ENCODE results near the gene UBE2V1.
"Not testable (repeated sequence)": the region's sequence is repeated elsewhere in the genome, so short reads cannot be mapped to it uniquely, and the experiment has no call there.

The UBE2V1 gene

DNA sequence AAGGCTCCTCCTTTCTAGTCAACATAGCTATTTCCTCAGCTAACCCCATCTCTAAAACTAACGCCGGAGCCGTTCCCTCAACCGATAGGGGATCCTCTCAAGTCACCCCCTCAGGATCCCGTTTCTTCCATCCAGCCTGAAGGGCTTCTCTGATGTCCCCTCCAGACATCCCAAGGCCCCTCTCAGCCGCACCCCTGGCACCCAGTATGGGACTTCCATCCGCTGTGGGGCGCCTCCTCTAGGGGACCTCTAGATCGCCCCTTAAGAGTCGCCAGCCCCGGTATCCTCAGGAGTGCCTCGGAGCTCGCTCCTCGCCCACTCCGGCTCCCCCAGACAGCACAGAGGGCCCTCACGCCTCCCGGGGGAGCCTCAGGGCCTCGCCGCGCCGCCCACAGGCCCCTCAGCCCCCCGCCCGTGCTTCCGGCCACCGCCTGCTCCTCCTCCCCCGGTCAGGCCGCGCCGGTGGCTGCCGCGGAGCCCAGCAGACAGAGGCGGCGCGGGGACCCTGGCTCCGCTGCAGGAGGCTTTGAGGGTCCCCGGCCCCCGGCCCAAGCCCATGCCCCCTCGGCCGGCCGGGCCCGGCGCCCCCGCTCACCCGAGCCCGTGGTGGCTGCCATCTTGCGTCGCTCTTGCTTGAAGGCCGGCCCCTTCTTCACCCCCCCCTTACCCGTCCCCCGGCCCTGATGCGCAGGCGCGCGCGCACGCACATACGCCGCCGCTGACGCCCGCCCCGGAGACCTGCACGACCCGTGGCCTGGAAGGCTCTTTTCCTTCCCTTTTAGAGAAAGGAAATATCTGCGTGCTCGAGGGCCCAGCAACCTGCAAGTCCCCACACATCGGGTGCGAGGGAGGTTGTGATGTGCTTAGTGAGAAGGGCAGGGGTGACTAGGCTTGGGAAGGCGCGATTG is at the start of gene UBE2V1:
Gene UBE2V1, minus strand, starts transcription at position 639 of the 908 bp plus-strand sequence. Its CDS starts 22 bp downstream, at position 617.
- DNase-seq, result peak; percentile 57

DNA sequence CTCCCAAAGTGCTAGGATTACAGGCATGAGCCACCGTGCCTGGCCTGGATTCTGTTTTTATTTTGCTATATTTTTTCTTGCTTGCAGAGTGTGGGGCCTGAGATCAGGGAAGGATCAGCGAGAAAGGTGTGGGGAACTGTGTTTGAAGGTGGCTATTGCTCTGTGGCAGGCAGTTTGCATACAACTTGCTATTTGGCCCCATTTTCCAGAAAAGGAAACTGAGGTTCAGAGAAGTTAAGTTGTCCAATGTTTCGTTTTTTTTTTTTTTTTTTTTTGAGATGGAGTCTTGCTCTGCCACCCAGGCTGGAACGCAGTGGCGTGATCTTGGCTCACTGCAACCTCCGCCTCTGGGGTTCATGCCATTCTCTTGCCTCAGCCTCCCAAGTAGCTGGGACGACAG is 48.5 kb upstream of the UBE2V1 start:
- not testable (repeated sequence) for DNase-seq

DNA sequence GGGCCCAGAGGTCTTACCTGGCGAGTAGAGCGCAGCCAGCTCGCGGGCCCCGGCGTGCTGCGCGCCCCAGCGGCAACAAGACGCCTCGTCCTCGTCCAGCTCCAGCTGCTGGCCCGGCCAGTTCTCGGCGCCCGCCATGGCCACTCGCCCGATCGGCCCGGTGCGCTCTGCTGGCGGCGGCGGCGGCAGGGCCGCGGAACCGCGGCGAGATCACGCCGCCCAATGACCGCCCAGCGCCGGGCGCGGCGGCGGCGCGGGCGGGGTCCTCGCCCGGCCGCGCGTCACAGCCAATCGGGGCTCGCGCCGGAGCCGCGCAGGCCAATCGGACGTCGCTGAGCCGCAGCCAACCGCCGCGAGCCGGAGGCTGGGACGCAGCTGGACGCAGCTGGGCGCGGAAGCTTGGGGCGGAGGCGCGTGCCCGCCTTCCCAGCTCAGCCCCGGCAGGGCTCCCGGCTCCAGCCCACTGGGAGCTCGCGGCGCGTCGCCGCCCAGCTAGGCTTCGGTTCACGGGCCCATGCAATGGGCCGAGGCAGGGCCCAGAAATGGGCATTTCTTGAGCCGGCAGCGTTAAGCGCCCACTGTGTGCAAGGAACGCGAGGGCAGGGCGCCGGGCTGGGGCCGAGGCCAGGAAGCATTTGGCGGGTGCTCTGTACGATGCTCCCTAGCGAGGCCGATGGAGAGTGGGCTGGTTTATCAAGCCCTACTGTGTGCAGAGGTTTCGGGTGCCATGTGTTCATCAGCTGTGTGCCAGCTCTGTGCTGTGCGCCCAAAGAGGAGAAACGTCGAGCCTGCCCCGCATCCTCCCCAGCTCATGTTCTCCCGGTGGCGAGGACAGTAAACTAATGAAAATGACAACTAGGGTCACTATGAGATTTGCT is 40.8 kb upstream of the UBE2V1 start, which contains the start of gene PEDS1:
Gene PEDS1, minus strand, starts transcription at position 224 of the 878 bp plus-strand sequence. Its CDS starts 86 bp downstream, at position 138.
- DNase-seq, result peak; percentile 93

DNA sequence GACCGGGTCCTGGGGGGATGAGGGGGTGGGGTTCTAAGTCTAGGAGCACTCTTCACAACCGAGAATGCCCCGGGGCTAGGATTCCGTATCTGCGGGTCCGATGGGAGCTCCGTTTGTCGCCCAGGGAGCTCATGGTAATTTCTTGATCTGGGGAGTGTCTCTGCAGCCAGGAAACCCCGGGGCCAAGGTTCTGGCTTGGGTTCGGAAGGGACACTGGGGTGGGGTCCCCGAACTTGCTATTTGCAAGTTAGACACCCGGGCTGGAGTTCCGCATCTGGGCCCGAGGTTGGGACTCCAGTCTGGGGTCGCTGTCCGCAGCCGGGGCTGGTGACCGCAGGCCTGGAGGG is 40.2 kb upstream of the UBE2V1 start:
- DNase-seq, result no peak

DNA sequence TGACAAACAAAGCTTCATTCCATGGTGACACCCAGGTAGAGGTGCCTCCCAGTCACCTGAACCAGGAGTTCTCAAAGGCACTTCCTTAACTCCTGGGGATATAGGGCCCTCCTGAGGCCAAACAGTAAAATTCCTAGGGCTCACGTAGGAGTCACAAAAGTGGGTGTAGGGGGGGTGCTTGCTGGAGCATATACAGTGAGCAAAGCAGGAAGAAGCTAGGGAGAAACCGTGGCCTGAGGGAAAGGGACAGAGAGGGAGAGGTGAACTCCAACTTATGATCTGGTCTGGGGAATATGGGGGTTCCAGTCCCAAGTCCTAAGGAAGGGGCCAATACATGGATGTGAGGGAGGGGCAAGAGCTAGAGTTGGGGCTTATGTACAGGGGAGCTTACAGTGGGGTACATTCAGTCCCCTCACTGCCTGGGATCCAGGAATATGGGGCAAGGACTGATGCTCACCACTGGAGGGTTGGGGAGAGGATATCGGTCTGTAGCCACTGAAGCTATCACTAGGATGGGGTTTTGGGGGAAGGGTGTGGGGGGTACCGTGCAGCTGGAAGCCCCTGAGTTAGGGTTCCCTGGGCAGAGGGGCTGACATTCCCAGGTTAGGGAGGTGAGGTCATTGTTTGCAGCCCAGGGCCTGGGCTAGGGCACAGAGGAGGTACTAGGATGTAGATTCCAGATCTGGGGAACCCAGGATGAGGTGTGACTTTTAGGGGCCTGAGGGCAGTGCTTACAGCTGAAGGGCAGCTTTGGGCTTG is 39.6 kb upstream of the UBE2V1 start:
- no peak for DNase-seq

DNA sequence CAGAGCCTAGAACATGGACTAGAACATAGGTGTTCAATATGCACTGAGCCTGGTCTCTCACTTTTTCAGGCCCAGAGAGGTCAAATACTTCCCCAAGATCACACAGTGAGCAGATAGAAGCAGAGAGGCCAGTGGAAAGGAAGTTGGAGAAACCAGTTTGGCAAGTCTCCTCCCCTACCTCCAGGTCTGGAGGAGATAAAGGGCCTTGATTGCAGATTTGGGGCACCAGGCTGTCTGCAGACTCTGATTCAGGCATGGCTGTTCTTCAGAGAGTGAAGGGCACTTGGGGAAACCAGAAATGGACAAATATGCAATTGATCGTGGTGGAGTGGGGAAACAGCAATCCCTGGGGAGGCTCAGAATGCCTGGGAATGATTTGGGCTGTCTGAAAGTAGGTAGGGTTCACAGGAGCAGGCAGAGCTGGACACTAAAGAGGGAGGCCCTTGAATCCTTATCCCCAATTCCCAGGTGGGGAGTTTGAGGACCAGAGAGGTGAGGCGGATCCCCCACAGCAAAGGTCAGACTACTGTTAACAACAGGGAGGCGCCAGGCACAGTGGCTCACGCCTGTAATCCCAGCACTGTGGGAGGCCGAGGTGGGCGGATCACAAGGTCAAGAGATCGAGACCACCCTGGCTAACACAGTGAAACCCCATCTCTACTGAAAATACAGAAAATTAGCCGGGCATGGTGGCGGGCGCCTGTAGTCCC is 38.2 kb upstream of the UBE2V1 start:
- no peak for DNase-seq

DNA sequence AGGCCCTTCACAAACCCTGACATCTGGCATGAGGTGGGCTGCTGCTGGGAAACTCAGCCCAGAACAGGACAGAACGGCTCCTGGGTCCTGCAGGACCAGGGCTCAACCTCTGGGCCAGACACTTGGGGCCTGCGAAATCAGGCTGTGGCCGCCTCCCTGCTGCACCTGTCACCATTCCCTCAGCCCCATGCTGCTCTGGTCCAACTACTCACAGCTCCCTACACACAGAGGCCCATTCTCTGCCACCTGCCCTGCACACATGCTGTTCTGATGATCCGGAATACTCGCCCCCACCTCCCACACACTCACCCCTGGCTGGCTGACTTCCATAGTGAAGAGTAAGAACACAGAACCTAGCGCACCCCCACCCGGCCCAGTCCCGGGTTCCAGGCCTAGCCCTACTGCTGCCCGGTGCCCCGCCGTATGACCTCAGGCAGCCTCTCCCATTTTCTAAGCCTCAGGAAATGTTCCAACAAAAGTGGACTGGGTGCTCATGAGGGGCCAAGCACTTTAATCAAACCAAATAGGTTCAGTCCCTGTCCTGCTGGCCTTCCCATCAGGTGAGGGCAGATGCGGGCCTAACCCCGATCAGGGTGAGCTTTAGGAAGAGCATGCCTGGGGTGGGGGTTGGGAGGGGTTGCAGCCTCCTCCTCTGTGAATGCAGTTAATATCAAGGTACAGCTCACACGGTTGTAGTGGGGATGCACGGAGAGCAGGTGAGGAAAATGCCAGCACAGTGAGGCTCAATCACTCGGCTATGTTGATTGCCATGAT is 36.7 kb upstream of the UBE2V1 start:
- no peak for DNase-seq

DNA sequence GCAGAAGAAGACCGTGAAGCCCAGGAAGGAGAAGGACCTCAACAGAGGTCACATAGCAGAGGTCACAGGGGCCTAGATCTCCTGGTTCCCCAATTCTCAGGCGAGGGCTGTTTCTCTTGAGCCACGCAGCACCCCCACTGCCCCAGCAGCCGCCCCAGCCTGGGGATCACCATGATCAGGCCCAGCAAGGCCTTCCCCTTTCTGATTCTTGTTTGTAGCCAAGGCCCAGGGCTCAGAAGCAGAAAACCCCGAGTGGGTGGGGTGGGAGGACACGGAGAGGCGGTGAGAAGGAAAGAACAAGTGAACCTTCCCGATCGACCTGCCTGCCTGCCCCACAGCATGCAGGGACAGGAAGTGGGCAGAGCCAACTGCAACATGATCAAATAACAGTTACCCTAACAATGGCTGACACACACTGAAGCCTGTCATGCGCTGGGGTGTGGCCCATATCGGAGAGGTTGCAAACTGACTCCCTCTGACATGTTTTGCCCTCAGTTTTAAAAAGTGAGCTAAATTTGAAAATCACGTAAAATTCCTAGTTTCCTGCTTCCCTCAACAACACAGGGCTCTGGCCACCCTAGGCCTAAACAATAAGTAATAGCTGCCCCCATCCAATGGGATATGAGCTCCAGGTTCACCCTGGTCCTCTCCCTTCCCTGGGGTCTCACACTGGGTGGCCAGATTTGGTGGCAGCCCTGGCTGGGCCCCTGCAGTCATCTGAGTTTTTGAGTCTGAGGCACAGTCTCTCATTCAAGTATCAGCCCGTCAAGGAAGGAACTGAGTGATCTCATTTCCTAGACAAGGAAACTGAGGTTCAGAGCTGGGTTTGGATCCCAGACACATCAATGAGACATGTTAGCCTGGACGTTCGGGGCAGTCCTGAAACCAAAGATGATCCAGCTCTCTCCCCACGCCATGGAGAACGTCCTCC is 34.0 kb upstream of the UBE2V1 start:
- DNase-seq, result no peak

- DNase-seq, result no peak
These were observed 33.3 kb upstream of the UBE2V1 start for GRCh38 chr20:50146214-50146613.

DNA sequence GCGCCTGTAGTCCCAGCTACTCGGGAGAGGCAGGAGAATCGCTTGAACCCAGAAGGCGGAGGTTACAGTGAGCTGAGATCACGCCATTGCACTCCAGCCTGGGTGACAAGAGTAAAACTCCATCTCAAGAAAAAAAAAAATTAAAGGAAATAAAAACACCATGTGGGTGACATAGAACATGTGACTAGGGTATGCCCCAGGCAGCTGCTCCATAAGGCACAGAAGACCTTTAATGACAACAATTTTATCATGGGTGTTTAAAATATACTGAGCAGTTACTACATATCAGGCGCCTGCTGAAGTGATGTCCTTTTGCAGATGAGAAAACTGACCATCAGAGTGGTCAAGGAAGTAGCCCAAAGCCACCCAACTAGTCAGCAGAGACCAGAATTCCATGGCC is 32.6 kb upstream of the UBE2V1 start:
- DNase-seq, result no peak

- no peak for DNase-seq
These were observed 31.4 kb upstream of the UBE2V1 start for GRCh38 chr20:50144362-50144761.

DNA sequence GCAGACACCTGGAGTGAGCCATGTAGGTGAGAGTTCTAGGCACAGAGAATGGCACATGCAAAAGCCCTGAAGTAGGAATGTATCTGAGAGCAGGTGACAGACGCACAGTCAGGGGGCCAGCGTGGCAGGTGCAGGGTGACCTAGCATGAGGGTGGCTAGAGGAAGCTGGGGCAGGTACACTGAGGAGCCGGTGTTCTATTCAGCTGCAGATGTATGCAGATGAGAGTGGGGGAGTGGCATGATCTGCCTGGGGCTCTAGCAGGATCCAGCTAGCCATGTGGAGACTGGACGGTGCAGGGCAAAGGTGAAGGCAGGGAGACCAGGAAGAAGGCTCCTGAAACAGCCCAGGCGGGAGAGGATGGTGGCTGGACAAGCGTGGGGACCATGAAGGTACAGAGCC is 29.9 kb upstream of the UBE2V1 start:
- peak; percentile 45 for DNase-seq

GRCh38 chr20:50141811-50142561 is 29.0 kb upstream of the UBE2V1 start:
- DNase-seq, result no peak

GRCh38 chr20:50141018-50141675 is 28.2 kb upstream of the UBE2V1 start:
- DNase-seq, result no peak

DNA sequence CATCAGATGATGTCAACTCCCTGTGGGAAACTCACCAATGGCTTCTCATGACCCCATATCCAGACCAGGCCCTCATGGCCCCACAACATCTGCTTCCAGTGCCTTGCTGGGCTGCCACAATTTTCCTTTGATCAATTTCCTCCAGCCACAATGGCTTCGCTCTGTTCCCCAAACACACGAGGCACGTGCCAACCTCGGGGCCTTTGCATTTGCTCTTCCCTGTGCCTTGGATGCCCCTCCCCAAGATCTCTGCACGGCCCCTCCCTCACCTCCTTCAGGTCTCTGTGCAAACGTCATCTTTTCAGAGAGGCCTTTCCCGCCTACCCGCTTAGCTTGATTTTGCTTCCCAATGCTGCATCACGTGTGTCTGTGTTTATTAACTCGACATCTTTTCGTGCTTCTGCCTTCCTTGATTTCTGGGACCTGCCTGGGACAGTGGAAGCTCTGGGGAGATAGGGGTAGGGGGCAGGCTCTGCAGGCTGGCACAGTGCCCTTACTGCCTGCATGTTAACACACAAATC is 27.4 kb upstream of the UBE2V1 start:
- DNase-seq, result no peak

DNA sequence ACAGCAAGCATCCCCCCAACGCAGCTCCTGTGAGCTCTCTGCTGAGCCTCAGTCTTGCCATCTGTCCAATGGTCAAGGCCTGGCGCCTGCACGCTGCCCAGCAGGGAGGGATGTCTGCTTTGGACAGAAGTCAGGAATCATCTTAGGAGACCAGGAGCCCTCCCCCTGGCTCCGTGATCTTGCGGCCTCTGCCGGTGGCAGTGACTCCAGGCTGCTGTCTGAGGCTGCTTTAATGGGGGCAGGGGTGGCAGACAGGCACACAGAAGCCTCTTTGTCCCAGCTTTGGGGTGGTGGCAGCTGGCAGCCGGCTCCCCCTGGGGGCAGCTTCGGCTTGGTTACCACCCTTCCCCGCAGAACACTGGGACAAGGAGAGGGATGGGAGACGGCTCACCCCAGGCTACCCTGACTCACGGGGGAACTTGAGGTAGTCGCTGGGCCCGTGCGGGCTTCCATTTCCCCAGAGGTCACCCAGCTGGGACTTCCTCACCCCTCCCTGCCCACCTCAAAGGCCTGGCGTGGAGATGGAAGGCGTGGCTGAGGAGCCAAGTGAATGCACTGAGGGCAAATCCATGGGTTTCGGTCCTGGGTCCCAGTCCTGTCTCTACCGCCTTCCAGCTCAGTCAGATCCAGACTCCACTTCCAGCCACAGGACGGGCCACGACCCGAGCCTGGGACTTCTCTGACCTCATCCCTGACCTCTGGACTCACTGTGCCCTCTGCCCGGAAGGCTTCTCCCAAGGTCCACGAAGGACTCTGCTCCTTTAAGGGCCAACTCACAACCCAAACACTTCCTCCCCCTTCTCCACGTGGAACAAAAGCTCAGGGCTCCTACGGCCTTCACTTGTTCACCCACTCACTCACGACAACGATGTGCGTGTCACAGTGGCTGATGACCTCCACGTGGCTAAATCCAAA is 25.8 kb upstream of the UBE2V1 start:
- DNase-seq, result no peak

GRCh38 chr20:50138120-50138478 is 25.1 kb upstream of the UBE2V1 start:
- DNase-seq, result no peak

DNA sequence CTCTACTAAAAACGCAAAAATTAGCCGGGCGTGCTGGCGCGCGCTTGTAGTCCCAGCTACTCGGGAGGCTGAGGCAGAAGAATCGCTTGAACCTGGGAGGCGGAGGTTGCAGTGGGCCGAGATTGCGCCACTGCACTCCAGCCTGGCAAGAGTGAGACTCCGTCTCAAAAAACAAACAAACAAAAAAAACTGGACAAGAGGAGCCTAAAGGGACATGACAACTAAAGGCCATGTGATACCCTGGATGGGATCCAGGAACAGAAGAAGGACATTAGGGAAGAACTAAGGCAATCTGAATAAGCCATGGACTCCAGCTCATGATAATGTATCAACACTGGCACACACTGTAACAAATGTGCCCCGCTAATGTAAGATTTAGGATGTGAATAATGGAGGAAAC is 24.8 kb upstream of the UBE2V1 start:
- not testable (repeated sequence) for DNase-seq

Measured in NCI-H2107 (cell line).